Omental fat pad (tissue), 4 donors: Measurements from ENCODE around the gene LRPPRC. TPM values are rescaled to one million over a fixed set of nuclear protein-coding genes. Genes with fewer than 3 reads are reported as not detected.

Source experiments
- ATAC-seq: fragments of 150-250 bp; one replicate; pipeline ENCODE4 v1.9.1; 2016; ENCODE audit warnings: mild to moderate bottlenecking, moderate library complexity; ENCODE audit not compliant: low FRiP score
- DNase-seq: peaks from one replicate; pipeline ENCODE4 v3.0.0-alpha.2; 2019; ENCODE audit warnings: low spot score
- total RNA-seq, 4 donors: library from RNA; depleted of rRNA; stranded (reverse); fragments of >200 nt; gene quantifications; one replicate each; pipeline ENCODE4 v1.1.0, GENCODE V29; 2016
- TF ChIP-seq, protein P1 (sequence below), 3 donors: fragments of 450-650 bp; IDR thresholded peaks; one replicate each; pipeline ENCODE4 v1.5.1; 2016 to 2017; ENCODE audit warnings: antibody characterized with exemption in 3 of 3, mild to moderate bottlenecking in 3 of 3, moderate library complexity in 2 of 3

LRPPRC gene
- total RNA-seq, 4 donors from 2014 or later, result 47.5 to 87.4 (median 56.3) TPM

- DNase-seq, result no peak
Measured at GRCh38 chr2:43898134-43898837, 97.5 kb downstream of the LRPPRC start.

DNA sequence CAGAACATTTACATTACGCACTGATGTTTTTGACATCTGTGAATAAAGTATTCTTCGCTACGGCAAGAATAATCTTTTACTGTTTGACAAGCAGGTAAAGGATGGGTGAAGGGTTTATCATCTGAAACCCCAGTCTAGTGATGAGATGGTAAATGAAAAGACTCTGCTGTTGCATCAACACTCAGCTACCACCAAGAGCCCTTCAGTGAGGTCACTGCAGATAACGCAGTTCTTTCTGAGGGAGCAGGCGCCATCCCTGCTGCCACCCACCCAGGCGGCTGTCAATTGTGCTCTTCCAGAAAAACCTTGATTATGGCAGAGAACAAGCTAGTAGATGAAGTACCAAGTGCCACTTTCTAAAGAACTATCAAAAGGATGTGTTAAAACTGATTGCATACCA, 98.3 kb downstream of the LRPPRC start:
- TF ChIP-seq, protein P1, sequence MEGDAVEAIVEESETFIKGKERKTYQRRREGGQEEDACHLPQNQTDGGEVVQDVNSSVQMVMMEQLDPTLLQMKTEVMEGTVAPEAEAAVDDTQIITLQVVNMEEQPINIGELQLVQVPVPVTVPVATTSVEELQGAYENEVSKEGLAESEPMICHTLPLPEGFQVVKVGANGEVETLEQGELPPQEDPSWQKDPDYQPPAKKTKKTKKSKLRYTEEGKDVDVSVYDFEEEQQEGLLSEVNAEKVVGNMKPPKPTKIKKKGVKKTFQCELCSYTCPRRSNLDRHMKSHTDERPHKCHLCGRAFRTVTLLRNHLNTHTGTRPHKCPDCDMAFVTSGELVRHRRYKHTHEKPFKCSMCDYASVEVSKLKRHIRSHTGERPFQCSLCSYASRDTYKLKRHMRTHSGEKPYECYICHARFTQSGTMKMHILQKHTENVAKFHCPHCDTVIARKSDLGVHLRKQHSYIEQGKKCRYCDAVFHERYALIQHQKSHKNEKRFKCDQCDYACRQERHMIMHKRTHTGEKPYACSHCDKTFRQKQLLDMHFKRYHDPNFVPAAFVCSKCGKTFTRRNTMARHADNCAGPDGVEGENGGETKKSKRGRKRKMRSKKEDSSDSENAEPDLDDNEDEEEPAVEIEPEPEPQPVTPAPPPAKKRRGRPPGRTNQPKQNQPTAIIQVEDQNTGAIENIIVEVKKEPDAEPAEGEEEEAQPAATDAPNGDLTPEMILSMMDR (IDR thresholded peaks at IDR 0.05), result no peak
- DNase-seq (no peak), ATAC-seq (no peak)

More at GRCh38 chr2:43898134-43898837, 97.5 kb downstream of the LRPPRC start:
- no peak for ATAC-seq
- TF ChIP-seq, protein P1 (IDR thresholded peaks at IDR 0.05), result no peak

- TF ChIP-seq, protein P1 (IDR thresholded peaks at IDR 0.05), result no peak
- ATAC-seq (no peak), DNase-seq (no peak)
Measured at GRCh38 chr2:43896906-43897305, 98.9 kb downstream of the LRPPRC start.

DNA sequence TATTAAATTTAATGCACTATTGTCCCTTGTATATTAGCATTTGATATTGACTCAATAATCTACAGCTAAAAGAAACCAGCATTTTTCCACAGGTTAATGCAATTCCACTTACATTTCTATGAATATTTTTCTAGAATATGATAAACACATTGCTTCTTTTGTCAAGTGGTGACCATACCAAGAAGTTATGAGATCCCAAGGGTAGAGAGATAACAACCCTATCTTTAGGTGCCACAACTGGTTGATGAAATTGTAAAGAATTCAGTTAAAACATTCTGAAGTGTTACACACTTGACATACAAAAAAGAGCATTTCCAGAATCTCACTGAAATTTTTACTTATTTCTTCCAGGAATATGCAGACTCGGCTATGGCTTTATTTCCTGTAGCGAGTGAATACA, 101.0 kb downstream of the LRPPRC start:
- TF ChIP-seq, protein P1 (IDR thresholded peaks at IDR 0.05), result no peak
- ATAC-seq (no peak), DNase-seq (no peak)

GRCh38 chr2:43890855-43891254, 104.9 kb downstream of the LRPPRC start:
- ATAC-seq (peak; percentile 81), DNase-seq (no peak)
- TF ChIP-seq, protein P1 (IDR thresholded peaks at IDR 0.05), result no peak

- ATAC-seq, result no peak
Measured at GRCh38 chr2:43889416-43889815, 106.4 kb downstream of the LRPPRC start.

More at GRCh38 chr2:43889416-43889815, 106.4 kb downstream of the LRPPRC start:
- TF ChIP-seq, protein P1 (IDR thresholded peaks at IDR 0.05), result no peak
- DNase-seq, result no peak
